Activated naive CD8-positive, alpha-beta T cell treated with anti-CD3 and anti-CD28 coated beads, Interleukin-2, amount 10 ng/mL, durations not matched to agents 7 days and 5 days (primary cell): ENCODE measurements around the gene KRT2. TPM values are rescaled to one million over a fixed set of nuclear protein-coding genes. Genes with fewer than 3 reads are reported as not detected.

Experiments
- ATAC-seq: fragments of 150-1000 bp; cut with Tn5 transposase; one replicate; pipeline ENCODE4 v1.10.0; 2021; ENCODE audit warnings: low read depth, moderate library complexity
- POLR2A ChIA-PET: fragments of 350-600 bp; sonication (Branson Sonifier 250); formaldehyde crosslinking; loops from one replicate; lab custom pipeline; 2021; ENCODE audit warnings: antibody characterized with exemption; lab: Charles Lee
- DNase-seq: peaks from one replicate; pipeline ENCODE4 v3.0.0; 2021
- H3K27ac Mint-ChIP-seq: one replicate; pipeline ENCODE4 v1.8.0; 2022; ENCODE audit warnings: mild to moderate bottlenecking, mixed read lengths
- H3K27me3 Mint-ChIP-seq: one replicate; pipeline ENCODE4 v1.8.0; 2022; ENCODE audit warnings: mild to moderate bottlenecking, moderate library complexity, mixed read lengths
- H3K36me3 Mint-ChIP-seq: one replicate; pipeline ENCODE4 v1.8.0; 2021; ENCODE audit warnings: mild to moderate bottlenecking, mixed read lengths
- H3K4me1 Mint-ChIP-seq: one replicate; pipeline ENCODE4 v1.8.0; 2021; ENCODE audit warnings: mixed read lengths
- H3K4me3 Mint-ChIP-seq: one replicate; pipeline ENCODE4 v1.8.0; 2022; ENCODE audit warnings: mild to moderate bottlenecking, moderate library complexity, mixed read lengths
- H3K9me3 Mint-ChIP-seq: one replicate; pipeline ENCODE4 v1.8.0; 2021; ENCODE audit warnings: mixed read lengths
- total RNA-seq, 2 experiments: library from RNA; stranded (reverse); gene quantifications; one replicate each; pipeline ENCODE4 v1.2.3, GENCODE V29; 2021

Gene KRT2
- total RNA-seq, result not detected

- no peak for ATAC-seq
- POLR2A ChIA-PET, result no interaction called here
- H3K4me3 Mint-ChIP-seq, result no peak within 1 kb of the TSS
- peaks cover 21% of the 10 kb centered on the region for H3K27me3 Mint-ChIP-seq
- H3K27ac Mint-ChIP-seq, result no peak within 1 kb of the TSS
- H3K36me3 Mint-ChIP-seq, result no peaks in the 10 kb centered on the region
- DNase-seq, result no peak
- H3K9me3 Mint-ChIP-seq, result no peaks in the 10 kb centered on the region
- peaks cover 26% of the 10 kb centered on the region for H3K4me1 Mint-ChIP-seq
These were observed at the start of gene KRT2 for GRCh38 chr12:52651726-52652261. Gene KRT2, minus strand, starts transcription at chr12:52652211. Its CDS starts 69 bp downstream, at chr12:52652142.

- POLR2A ChIA-PET, result no interaction called here
- H3K4me1 Mint-ChIP-seq, result peaks cover 1% of the 10 kb centered on the region
- H3K36me3 Mint-ChIP-seq, result no peaks in the 10 kb centered on the region
- H3K27me3 Mint-ChIP-seq, result peaks cover 10% of the 10 kb centered on the region
- H3K9me3 Mint-ChIP-seq, result no peaks in the 10 kb centered on the region
- no peak overlapping the region for H3K4me3 Mint-ChIP-seq
- no peak for DNase-seq
- no peak overlapping the region for H3K27ac Mint-ChIP-seq
- no peak for ATAC-seq
These were observed 49.3 kb upstream of the KRT2 start for GRCh38 chr12:52701281-52701680.

DNA sequence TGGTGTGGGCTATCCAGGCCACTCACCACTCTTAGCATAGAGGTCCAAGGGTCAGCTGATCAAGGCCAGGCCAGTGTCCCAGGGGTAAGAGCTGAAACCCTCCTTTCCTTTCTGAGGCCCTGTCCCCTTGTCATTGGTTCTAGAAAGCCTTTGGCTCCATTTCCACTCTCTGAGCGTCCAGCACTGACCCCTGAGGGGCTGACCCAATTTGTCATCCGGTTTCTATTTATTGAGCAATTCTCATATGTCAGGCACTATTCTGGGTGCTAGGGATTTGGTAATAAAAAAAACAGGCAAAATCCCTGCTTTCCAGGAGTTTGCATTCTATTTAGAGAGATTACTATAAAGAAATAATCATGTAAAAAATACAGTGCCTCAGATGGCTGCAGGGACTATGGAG, 47.9 kb upstream of the KRT2 start:
- H3K4me3 Mint-ChIP-seq, result no peak overlapping the region
- H3K9me3 Mint-ChIP-seq, result no peaks in the 10 kb centered on the region
- peaks cover 1% of the 10 kb centered on the region for H3K4me1 Mint-ChIP-seq
- no peak overlapping the region for H3K27ac Mint-ChIP-seq
- POLR2A ChIA-PET, result no interaction called here
- no peaks in the 10 kb centered on the region for H3K36me3 Mint-ChIP-seq
- H3K27me3 Mint-ChIP-seq, result peaks cover 15% of the 10 kb centered on the region
- ATAC-seq (no peak), DNase-seq (no peak)

DNA sequence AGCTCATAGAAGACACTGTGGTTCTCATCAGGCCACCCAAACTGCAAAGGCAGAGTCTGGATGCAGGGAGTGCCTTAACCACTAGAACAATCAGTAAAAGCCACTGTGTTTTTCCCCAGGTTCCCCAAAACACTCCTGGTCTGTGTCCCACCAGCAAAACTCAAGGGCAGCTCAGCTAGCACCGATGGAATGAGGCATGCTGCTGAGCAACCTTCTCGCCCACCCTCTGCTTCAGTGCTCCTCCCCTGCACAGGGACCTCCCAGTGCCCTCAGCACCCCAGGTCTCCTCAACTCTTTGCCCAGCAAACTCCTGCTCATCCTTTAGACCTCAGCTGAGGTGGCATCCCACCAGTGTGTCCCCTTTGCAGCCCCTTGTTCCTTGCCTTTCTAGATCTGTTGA, 47.4 kb upstream of the KRT2 start:
- Mint-ChIP-seq H3K4me1 (peaks cover 1% of the 10 kb centered on the region), H3K9me3 (no peaks in the 10 kb centered on the region), H3K27me3 (peaks cover 20% of the 10 kb centered on the region), H3K4me3 (no peak overlapping the region), H3K36me3 (no peaks in the 10 kb centered on the region), H3K27ac (no peak overlapping the region)
- POLR2A ChIA-PET, result no interaction called here
- ATAC-seq (no peak), DNase-seq (no peak)

DNA sequence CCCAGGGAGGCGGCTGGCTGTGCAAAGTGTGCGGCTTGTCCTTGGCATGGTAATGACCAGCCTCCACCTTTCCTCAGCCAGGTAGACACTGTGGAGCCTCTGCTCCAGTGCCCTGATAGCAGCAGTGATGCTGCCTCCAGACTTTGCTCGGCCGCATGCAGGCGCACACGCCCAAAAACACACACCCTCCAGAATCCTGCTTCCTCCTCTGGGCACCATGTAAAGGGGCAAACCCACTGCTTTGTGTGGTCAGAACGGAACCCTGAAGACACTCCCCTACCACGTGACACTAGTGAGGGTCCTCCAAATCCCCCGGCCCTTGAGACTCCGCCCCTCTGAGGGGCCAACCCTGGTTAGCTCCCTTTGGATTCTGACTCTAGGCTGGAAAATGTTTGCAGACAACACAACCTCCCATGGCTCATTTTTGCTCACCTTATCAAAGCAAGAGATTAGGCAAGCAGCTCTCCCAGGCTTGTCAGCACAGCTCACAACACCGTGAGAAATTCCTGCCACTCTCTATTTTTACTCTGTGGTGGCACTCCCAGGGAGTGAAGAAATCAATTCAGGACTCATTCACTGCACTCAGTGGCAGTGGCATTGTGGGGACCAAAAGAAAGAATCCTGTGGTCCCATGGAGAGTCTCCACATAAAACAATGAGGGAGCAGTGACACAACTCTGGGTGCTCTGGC, 46.8 kb upstream of the KRT2 start:
- no peak for DNase-seq
- H3K4me1 Mint-ChIP-seq, result peaks cover under 1% of the 10 kb centered on the region
- POLR2A ChIA-PET, result no interaction called here
- no peaks in the 10 kb centered on the region for H3K9me3 Mint-ChIP-seq
- H3K27me3 Mint-ChIP-seq, result peaks cover 20% of the 10 kb centered on the region
- no peak overlapping the region for H3K27ac Mint-ChIP-seq
- H3K4me3 Mint-ChIP-seq, result no peak overlapping the region
- no peaks in the 10 kb centered on the region for H3K36me3 Mint-ChIP-seq
- no peak for ATAC-seq

- no peaks in the 10 kb centered on the region for H3K36me3 Mint-ChIP-seq
These were observed 45.1 kb upstream of the KRT2 start for GRCh38 chr12:52697058-52697582.

GRCh38 chr12:52696588-52696987, 44.6 kb upstream of the KRT2 start:
- POLR2A ChIA-PET, result no interaction called here
- Mint-ChIP-seq H3K36me3 (no peaks in the 10 kb centered on the region), H3K4me3 (no peak overlapping the region), H3K9me3 (no peaks in the 10 kb centered on the region), H3K27ac (no peak overlapping the region), H3K27me3 (peaks cover 29% of the 10 kb centered on the region), H3K4me1 (peaks cover 4% of the 10 kb centered on the region)
- ATAC-seq (no peak), DNase-seq (no peak)

More at GRCh38 chr12:52697058-52697582, 45.1 kb upstream of the KRT2 start:
- Mint-ChIP-seq H3K27me3 (peaks cover 25% of the 10 kb centered on the region), H3K9me3 (no peaks in the 10 kb centered on the region), H3K4me3 (no peak overlapping the region), H3K27ac (no peak overlapping the region), H3K4me1 (peaks cover 2% of the 10 kb centered on the region)
- DNase-seq, result no peak
- POLR2A ChIA-PET, result no interaction called here
- no peak for ATAC-seq

DNA sequence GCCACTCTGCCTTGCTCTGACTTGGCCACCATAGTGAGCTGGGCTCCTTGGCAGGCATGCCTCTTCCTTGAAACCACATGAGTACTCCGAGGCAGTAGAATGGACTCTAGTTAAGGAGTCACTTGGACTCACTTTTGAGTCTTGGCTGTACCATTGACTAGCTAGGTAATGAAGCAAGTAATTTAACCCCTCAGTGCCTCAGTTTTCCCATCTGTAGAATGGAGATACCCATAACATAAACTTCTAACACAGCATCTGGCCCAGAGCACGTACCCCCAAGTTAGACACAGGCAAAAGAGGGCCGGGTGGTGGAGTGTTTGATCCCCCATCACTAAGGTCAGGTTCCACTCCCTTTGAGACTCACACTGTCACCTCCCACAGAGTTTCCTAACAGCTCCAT, 43.0 kb upstream of the KRT2 start:
- POLR2A ChIA-PET, result no interaction called here
- H3K9me3 Mint-ChIP-seq, result no peaks in the 10 kb centered on the region
- no peaks in the 10 kb centered on the region for H3K36me3 Mint-ChIP-seq

DNA sequence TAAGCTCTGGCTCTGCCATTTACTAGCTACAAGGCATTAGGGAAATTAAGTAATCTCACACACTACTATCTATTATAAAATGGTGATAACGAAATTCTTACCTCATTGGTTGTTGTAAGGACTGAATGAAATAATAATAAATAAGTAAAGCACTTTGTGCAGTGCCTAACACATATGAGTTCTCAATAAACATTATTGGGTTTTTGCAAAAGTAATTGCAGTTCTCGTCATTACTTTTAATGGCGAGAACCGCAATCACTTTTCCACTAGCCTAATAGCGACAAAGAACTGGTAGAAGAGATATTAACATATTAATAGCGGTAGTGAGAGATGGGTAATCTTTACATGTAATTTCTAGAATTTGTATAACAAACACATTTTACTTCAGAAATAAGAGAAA, 42.1 kb upstream of the KRT2 start:
- POLR2A ChIA-PET, result no interaction called here
- no peak for ATAC-seq
- Mint-ChIP-seq H3K9me3 (no peaks in the 10 kb centered on the region), H3K36me3 (no peaks in the 10 kb centered on the region), H3K4me3 (no peak overlapping the region), H3K27me3 (peaks cover 48% of the 10 kb centered on the region), H3K4me1 (peaks cover 11% of the 10 kb centered on the region), H3K27ac (no peak overlapping the region)
- DNase-seq, result no peak

More for the DNA sequence above, 43.0 kb upstream of the KRT2 start:
- ATAC-seq (no peak), DNase-seq (no peak)
- Mint-ChIP-seq H3K27ac (no peak overlapping the region), H3K4me3 (no peak overlapping the region), H3K27me3 (peaks cover 41% of the 10 kb centered on the region), H3K4me1 (peaks cover 11% of the 10 kb centered on the region)

DNA sequence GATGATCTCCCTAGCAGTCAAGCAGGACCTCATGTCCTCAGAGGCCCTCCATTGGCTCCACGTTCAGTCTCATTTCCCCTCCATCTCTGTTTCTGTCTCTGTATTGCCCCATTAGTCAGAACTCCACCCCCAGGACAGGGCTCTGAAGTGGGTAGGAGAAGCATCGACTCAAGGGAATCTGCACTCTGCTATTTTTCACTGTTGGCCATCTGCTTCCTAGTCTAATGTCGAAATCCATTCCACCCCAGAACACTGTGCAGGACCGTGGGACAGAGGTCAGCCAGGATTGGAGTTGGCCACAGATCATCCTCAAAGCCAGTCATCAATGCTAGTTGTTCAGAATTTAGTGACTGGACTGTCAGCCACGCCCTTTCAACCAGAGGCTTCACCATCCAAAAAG, 41.2 kb upstream of the KRT2 start:
- ATAC-seq, result no peak
- H3K9me3 Mint-ChIP-seq, result no peaks in the 10 kb centered on the region
- H3K36me3 Mint-ChIP-seq, result no peaks in the 10 kb centered on the region
- DNase-seq, result no peak
- H3K4me3 Mint-ChIP-seq, result no peak overlapping the region
- POLR2A ChIA-PET, result no interaction called here
- peaks cover 56% of the 10 kb centered on the region for H3K27me3 Mint-ChIP-seq
- no peak overlapping the region for H3K27ac Mint-ChIP-seq
- H3K4me1 Mint-ChIP-seq, result peaks cover 11% of the 10 kb centered on the region

GRCh38 chr12:52692254-52692653, 40.2 kb upstream of the KRT2 start:
- Mint-ChIP-seq H3K4me3 (no peak overlapping the region), H3K9me3 (no peaks in the 10 kb centered on the region), H3K4me1 (peaks cover 17% of the 10 kb centered on the region), H3K36me3 (no peaks in the 10 kb centered on the region), H3K27me3 (peaks cover 56% of the 10 kb centered on the region), H3K27ac (no peak overlapping the region)
- POLR2A ChIA-PET, result no interaction called here
- DNase-seq (no peak), ATAC-seq (no peak)

DNA sequence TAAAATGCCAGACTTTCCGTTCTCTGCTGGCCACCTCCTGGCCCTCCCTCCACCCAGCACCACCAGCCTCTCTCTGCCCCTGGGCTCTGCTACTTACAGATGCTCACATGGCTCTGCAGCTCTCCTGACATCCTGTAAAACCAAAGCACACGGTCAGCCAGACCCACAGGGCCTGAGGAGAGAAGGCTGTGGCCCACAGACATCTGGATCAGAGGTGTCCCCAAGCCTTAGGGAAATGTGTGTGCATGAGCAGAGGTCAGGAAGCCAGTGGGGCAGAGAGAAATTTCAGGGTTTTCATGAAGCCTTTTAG, 39.8 kb upstream of the KRT2 start:
- Mint-ChIP-seq H3K36me3 (no peaks in the 10 kb centered on the region), H3K9me3 (no peaks in the 10 kb centered on the region), H3K27ac (no peak overlapping the region), H3K4me3 (peak overlapping the region; percentile 62), H3K4me1 (peaks cover 19% of the 10 kb centered on the region), H3K27me3 (peaks cover 57% of the 10 kb centered on the region)
- no peak for ATAC-seq
- DNase-seq, result no peak
- POLR2A ChIA-PET, result interaction anchor here (0.5 kb wide), 1 partner anchor 800 kb away, joined by 3 read pairs; no protein-coding TSS in a partner anchor

- no peak overlapping the region for H3K27ac Mint-ChIP-seq
- H3K4me1 Mint-ChIP-seq, result peaks cover 19% of the 10 kb centered on the region
- H3K4me3 Mint-ChIP-seq, result peak overlapping the region; percentile 62
- peaks cover 57% of the 10 kb centered on the region for H3K27me3 Mint-ChIP-seq
- H3K36me3 Mint-ChIP-seq, result no peaks in the 10 kb centered on the region
- DNase-seq (peak; percentile 58), ATAC-seq (peak; percentile 53)
- POLR2A ChIA-PET, result interaction anchor here (0.5 to 1.1 kb wide), 2 partner anchors 10 to 800 kb away, joined by 3 to 4 read pairs; no protein-coding TSS in a partner anchor
- H3K9me3 Mint-ChIP-seq, result no peaks in the 10 kb centered on the region
These were observed 39.2 kb upstream of the KRT2 start for GRCh38 chr12:52691076-52691840.
